HG03460 (cell line): Measurements from ENCODE around the gene FLNA.
"Not testable (repeated sequence)": the region's sequence is repeated elsewhere in the genome, so short reads cannot be mapped to it uniquely, and the experiment has no call there.

ENCODE experiments used
- ATAC-seq: cut with Tn5 transposase; IDR thresholded peaks from one replicate; pipeline ENCODE4 v1.9.1; 2021; ENCODE audit not compliant: unreplicated experiment

Gene FLNA

GRCh38 chrX:154374313-154375155, at the start of gene FLNA:
TSS of gene FLNA (minus strand) at chrX:154374634. CDS start at chrX:154371245, 3,389 bp downstream.
- ATAC-seq: no peak

GRCh38 chrX:154420402-154420756, 45.9 kb upstream of the FLNA start:
- no peak for ATAC-seq

- no peak for ATAC-seq
Measured at GRCh38 chrX:154419688-154420401, 45.4 kb upstream of the FLNA start.

GRCh38 chrX:154419189-154419588, 44.8 kb upstream of the FLNA start:
- no peak for ATAC-seq

GRCh38 chrX:154417157-154417556, 42.7 kb upstream of the FLNA start:
- ATAC-seq: no peak

- ATAC-seq: no peak
Measured at GRCh38 chrX:154413142-154413541, 38.7 kb upstream of the FLNA start.

GRCh38 chrX:154412468-154412867, 38.0 kb upstream of the FLNA start:
- no peak for ATAC-seq

- peak; percentile 56 for ATAC-seq
Measured at GRCh38 chrX:154411981-154412340, 37.5 kb upstream of the FLNA start.

- ATAC-seq: peak; percentile 47
Measured at GRCh38 chrX:154409222-154409871, 34.9 kb upstream of the FLNA start, which contains the start of gene DNASE1L1. TSS of gene DNASE1L1 (minus strand) at chrX:154409254. CDS start at chrX:154405568, 3,686 bp downstream.

GRCh38 chrX:154408659-154409221, 34.3 kb upstream of the FLNA start:
- peak; percentile 29 for ATAC-seq

GRCh38 chrX:154404625-154405192, 30.3 kb upstream of the FLNA start:
- ATAC-seq: no peak

- ATAC-seq: no peak
Measured at GRCh38 chrX:154403858-154404257, 29.4 kb upstream of the FLNA start.

GRCh38 chrX:154403192-154403591, 28.8 kb upstream of the FLNA start:
- no peak for ATAC-seq

GRCh38 chrX:154402622-154403127, 28.2 kb upstream of the FLNA start:
- no peak for ATAC-seq

GRCh38 chrX:154401918-154402621, 27.6 kb upstream of the FLNA start:
- no peak for ATAC-seq

- ATAC-seq: no peak
Measured at GRCh38 chrX:154401045-154401799, 26.8 kb upstream of the FLNA start.

- not testable (repeated sequence) for ATAC-seq
Measured at GRCh38 chrX:154400369-154400817, 26.0 kb upstream of the FLNA start.

GRCh38 chrX:154399527-154400368, 25.3 kb upstream of the FLNA start:
- no peak for ATAC-seq
